SK-N-SH (cell line): ENCODE measurements around the gene NLRP11. TPM values are rescaled to one million over a fixed set of nuclear protein-coding genes. Genes with fewer than 3 reads are reported as not detected.

Experiments used
- CTCF ChIA-PET: fragments of 300-600, 350-600 bp; formaldehyde crosslinking; extraction: SDS; loops from one replicate; lab custom pipeline; 2021; lab: Yijun Ruan, JAX
- POLR2A ChIA-PET: fragments of 350-600 bp; sonication (Branson Sonifier 250); formaldehyde crosslinking; extraction: SDS; loops from one replicate; lab custom pipeline; 2020; ENCODE audit warnings: antibody characterized with exemption, inconsistent platforms; lab: Yijun Ruan, JAX
- DNase-seq: peaks from one replicate; pipeline ENCODE4 v3.0.0; 2012
- H2AFZ ChIP-seq: fragments of 200-600 bp; sonication (generic); 2 replicates; pipeline ENCODE4 v1.8.1; 2016; ENCODE audit warnings: antibody characterized with exemption, mild to moderate bottlenecking, low read depth
- H3F3A ChIP-seq: fragments of 200-600 bp; sonication (generic); replicated peaks from 2 replicates; pipeline ENCODE3; 2016; ENCODE audit warnings: antibody characterized with exemption, mild to moderate bottlenecking; ENCODE audit not compliant: insufficient read depth
- H3K27ac ChIP-seq, 2 experiments: fragments of 200-500 bp in 1 of 2; fragments of 200-600 bp in 1 of 2; sonication (Bioruptor generic) in 1 of 2; sonication (generic), shearing (Covaris generic) in 1 of 2; 2 replicates each; pipeline versions ENCODE4 v1.5.1 to v1.6.1; 2014 to 2016; ENCODE audit warnings: low read depth in 2 of 2, inconsistent platforms in 1 of 2, low read length in 1 of 2, mild to moderate bottlenecking in 1 of 2, mixed read lengths in 1 of 2
- H3K27me3 ChIP-seq: fragments of 200-600 bp; sonication (generic), shearing (Covaris generic); 2 replicates; pipeline ENCODE4 v1.6.1; 2016; ENCODE audit warnings: mixed run types; ENCODE audit not compliant: insufficient read depth
- H3K36me3 ChIP-seq, 2 experiments: fragments of 200-500 bp in 1 of 2; fragments of 200-600 bp in 1 of 2; sonication (Bioruptor generic) in 1 of 2; sonication (generic) in 1 of 2; replicated peaks in 1 of 2; 2 replicates each; pipeline versions ENCODE3 to v1.5.1; 2014 to 2016; ENCODE audit warnings: low read length in 1 of 2, mild to moderate bottlenecking in 1 of 2; ENCODE audit not compliant: insufficient read depth in 2 of 2, control insufficient read depth in 1 of 2
- H3K4me1 ChIP-seq, 2 experiments: fragments of 200-500 bp in 1 of 2; fragments of 200-600 bp in 1 of 2; sonication (Bioruptor generic) in 1 of 2; sonication (generic), shearing (Covaris generic) in 1 of 2; 2 replicates each; pipeline versions ENCODE4 v1.5.1 to v1.6.1; 2014 to 2016; ENCODE audit warnings: low read depth in 1 of 2, low read length in 1 of 2, mixed run types in 1 of 2; ENCODE audit not compliant: insufficient read depth in 2 of 2, control insufficient read depth in 1 of 2
- H3K4me2 ChIP-seq: fragments of 200-600 bp; sonication (generic), shearing (Covaris generic); 2 replicates; pipeline ENCODE4 v1.6.1; 2017; ENCODE audit warnings: mixed run types
- H3K4me3 ChIP-seq, 2 experiments: fragments of 200-500 bp in 1 of 2; fragments of 200-600 bp in 1 of 2; sonication (Bioruptor generic) in 1 of 2; sonication (generic), shearing (Covaris generic) in 1 of 2; 2 replicates each; pipeline versions ENCODE4 v1.5.1 to v1.8.1; 2014 to 2016; ENCODE audit warnings: low read depth in 2 of 2, inconsistent platforms in 1 of 2, low read length in 1 of 2, mild to moderate bottlenecking in 1 of 2, mixed read lengths in 1 of 2, moderate library complexity in 1 of 2
- H3K79me2 ChIP-seq: fragments of 200-600 bp; sonication (generic); 2 replicates; pipeline ENCODE4 v1.8.1; 2017; ENCODE audit warnings: mild to moderate bottlenecking; ENCODE audit not compliant: insufficient read depth
- H3K9ac ChIP-seq: fragments of 200-600 bp; sonication (generic); 2 replicates; pipeline ENCODE4 v1.6.1; 2017; ENCODE audit warnings: mixed run types
- H3K9me2 ChIP-seq: fragments of 200-600 bp; sonication (generic); 2 replicates; pipeline ENCODE4 v1.6.1; 2017; ENCODE audit warnings: mixed run types
- H3K9me3 ChIP-seq: fragments of 200-600 bp; sonication (generic); 2 replicates; pipeline ENCODE4 v1.6.1; 2017; ENCODE audit warnings: mixed run types, mild to moderate bottlenecking, moderate library complexity
- H4K20me1 ChIP-seq: fragments of 200-600 bp; sonication (generic); 2 replicates; pipeline ENCODE4 v1.6.1; 2017; ENCODE audit warnings: mild to moderate bottlenecking, mixed run types; ENCODE audit not compliant: insufficient read depth
- CHD2 ChIP-seq: fragments of 150-350 bp; IDR thresholded peaks from 2 replicates; pipeline ENCODE4 v1.6.1; 2018; ENCODE audit warnings: low read length; ENCODE audit not compliant: partially characterized antibody
- EP300 ChIP-seq, 2 experiments: IDR thresholded peaks; 2 replicates each; pipeline versions ENCODE4 v1.4.0 to v1.6.1; 2012; ENCODE audit warnings: borderline replicate concordance in 1 of 2, low read depth in 1 of 2, low read length in 1 of 2
- EZH2phosphoT487 ChIP-seq: fragments of 200-600 bp; sonication (generic); IDR thresholded peaks from 2 replicates; pipeline ENCODE4 v1.6.1; 2017; ENCODE audit warnings: low read depth, mixed run types, mild to moderate bottlenecking, antibody characterized with exemption, moderate library complexity, borderline replicate concordance
- FOSL2 ChIP-seq: IDR thresholded peaks from 2 replicates; pipeline ENCODE4 v1.4.0; 2012; ENCODE audit warnings: low read depth, mild to moderate bottlenecking, moderate library complexity, borderline replicate concordance
- FOXJ3 ChIP-seq: sonication (generic); formaldehyde crosslinking; IDR thresholded peaks from 2 replicates; pipeline ENCODE4 v1.5.1; 2020; ENCODE audit warnings: mild to moderate bottlenecking, missing genetic modification reagents
- GABPA ChIP-seq: IDR thresholded peaks from 2 replicates; pipeline ENCODE4 v1.4.0; 2012; ENCODE audit warnings: low read depth, mild to moderate bottlenecking
- GATA2 ChIP-seq: sonication (generic); formaldehyde crosslinking; IDR thresholded peaks from 2 replicates; pipeline ENCODE4 v1.5.0; 2020; ENCODE audit warnings: mild to moderate bottlenecking, missing genetic modification reagents
- JUND ChIP-seq: IDR thresholded peaks from 2 replicates; pipeline ENCODE4 v1.4.0; 2012
- POLR2AphosphoS5 ChIP-seq: IDR thresholded peaks from 2 replicates; pipeline ENCODE4 v1.6.1; 2012; ENCODE audit warnings: low read depth, low read length
- RAD21 ChIP-seq: IDR thresholded peaks from 2 replicates; pipeline ENCODE4 v1.6.1; 2012; ENCODE audit warnings: mild to moderate bottlenecking, low read length
- RCOR1 ChIP-seq: fragments of 150-350 bp; IDR thresholded peaks from 2 replicates; pipeline ENCODE4 v1.6.1; 2017; ENCODE audit warnings: antibody characterized with exemption, low read length
- SIN3A ChIP-seq: IDR thresholded peaks from 2 replicates; pipeline ENCODE4 v1.6.1; 2012; ENCODE audit warnings: low read depth, mild to moderate bottlenecking, low read length, moderate library complexity, borderline replicate concordance
- TAF1 ChIP-seq: IDR thresholded peaks from 2 replicates; pipeline ENCODE4 v1.6.1; 2012; ENCODE audit warnings: low read depth, mild to moderate bottlenecking, low read length, moderate library complexity, borderline replicate concordance
- TCF12 ChIP-seq: IDR thresholded peaks from 2 replicates; pipeline ENCODE4 v1.4.0; 2012
- TEAD4 ChIP-seq: IDR thresholded peaks from 2 replicates; pipeline ENCODE4 v1.4.0; 2012; ENCODE audit warnings: mild to moderate bottlenecking, borderline replicate concordance; ENCODE audit not compliant: insufficient read depth
- YY1 ChIP-seq: IDR thresholded peaks from 2 replicates; pipeline ENCODE4 v1.4.0; 2012; ENCODE audit warnings: low read depth, mild to moderate bottlenecking
- WGBS: methylation state at CpG from one replicate; pipeline ENCODE4 v1.1.6; 2017; ENCODE audit warnings: low lambda C conversion rate; 5-methylcytosine and 5-hydroxymethylcytosine counted together
- polyA plus RNA-seq, 3 experiments: library from polyadenylated mRNA; depleted of rRNA; stranded (reverse); fragments of >200 nt; gene quantifications; 2 replicates each; pipeline ENCODE4 v1.2.3, GENCODE V29; 2012
- TF ChIP-seq, protein P1 (sequence below): IDR thresholded peaks from 2 replicates; pipeline ENCODE4; 2012
- TF ChIP-seq, protein P2 (sequence below): IDR thresholded peaks from 2 replicates; pipeline ENCODE4 v1.6.1; 2012; ENCODE audit warnings: mild to moderate bottlenecking, low read depth, low read length, moderate library complexity
- TF ChIP-seq, protein P3 (sequence below): IDR thresholded peaks from 2 replicates; pipeline ENCODE4 v1.4.0; 2012; ENCODE audit warnings: low read depth
- TF ChIP-seq, protein P4 (sequence below): IDR thresholded peaks from 2 replicates; pipeline ENCODE4 v1.4.0; 2012; ENCODE audit warnings: low read depth, borderline replicate concordance

Gene NLRP11
- polyA plus RNA-seq, 1 of the 3 experiments (the other 2 are of a cell fraction): 0.02 TPM

DNA sequence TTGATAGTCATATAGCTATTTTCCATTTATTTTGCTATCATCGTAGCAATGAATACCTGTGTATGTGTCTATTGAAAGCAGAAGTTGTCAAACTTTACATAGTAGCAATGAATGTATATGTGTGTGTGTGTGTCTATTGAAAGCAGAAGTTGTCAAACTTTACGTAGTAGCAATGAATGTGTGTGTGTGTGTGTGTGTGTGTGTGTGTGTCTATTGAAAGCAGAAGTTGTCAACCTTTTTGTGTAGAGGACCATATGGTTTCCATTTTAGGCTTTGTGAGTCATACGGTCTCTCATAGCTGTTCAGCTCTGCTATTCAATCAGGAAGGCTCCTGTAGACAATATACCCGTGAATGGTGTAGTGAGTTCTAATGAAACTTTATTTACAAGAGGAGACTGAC lies 25.4 kb upstream of the NLRP11 start:
- ChIA-PET POLR2A (no interaction called here), CTCF (interaction anchor here (1.4 kb wide), 1 partner anchor 48 kb away, joined by 4 read pairs; no protein-coding TSS in a partner anchor)
- no peaks in the 10 kb centered on the region for H3K9me2 ChIP-seq
- H3K4me2 ChIP-seq: no peak overlapping the region
- H3K27me3 ChIP-seq: peaks cover 29% of the 10 kb centered on the region; the same call in 1 of the 2 replicates
- no peak overlapping the region for H3K4me3 ChIP-seq
- H3K9me3 ChIP-seq: no peaks in the 10 kb centered on the region
- H4K20me1 ChIP-seq: no peaks in the 10 kb centered on the region
- 6% methylated on average over 4 of the region's 4 CpGs for WGBS
- no peak overlapping the region for H3K9ac ChIP-seq
- DNase-seq: no peak
- H2AFZ ChIP-seq: no peak overlapping the region
- no peaks in the 10 kb centered on the region for H3K36me3 ChIP-seq
- H3K27ac ChIP-seq: no peak overlapping the region
- H3F3A ChIP-seq: no peaks in the 10 kb centered on the region
- H3K79me2 ChIP-seq: no peaks in the 10 kb centered on the region
- H3K4me1 ChIP-seq: no peaks in the 10 kb centered on the region
- TF ChIP-seq FOSL2 (no peak), EP300 (IDR thresholded peaks at IDR 0.05; ENCODE audit: borderline replicate concordance in 1 of 2, low read depth in 1 of 2, low read length in 1 of 2) (no peak), FOXJ3 (CRISPR knock-in tag) (no peak), RCOR1 (no peak), JUND (no peak), CHD2 (no peak), TEAD4 (no peak), YY1 (no peak), GABPA (no peak), TAF1 (no peak), EZH2phosphoT487 (no peak), GATA2 (CRISPR knock-in tag) (no peak), RAD21 (no peak), TCF12 (no peak), SIN3A (no peak), POLR2AphosphoS5 (no peak)
- TF ChIP-seq, protein P1, sequence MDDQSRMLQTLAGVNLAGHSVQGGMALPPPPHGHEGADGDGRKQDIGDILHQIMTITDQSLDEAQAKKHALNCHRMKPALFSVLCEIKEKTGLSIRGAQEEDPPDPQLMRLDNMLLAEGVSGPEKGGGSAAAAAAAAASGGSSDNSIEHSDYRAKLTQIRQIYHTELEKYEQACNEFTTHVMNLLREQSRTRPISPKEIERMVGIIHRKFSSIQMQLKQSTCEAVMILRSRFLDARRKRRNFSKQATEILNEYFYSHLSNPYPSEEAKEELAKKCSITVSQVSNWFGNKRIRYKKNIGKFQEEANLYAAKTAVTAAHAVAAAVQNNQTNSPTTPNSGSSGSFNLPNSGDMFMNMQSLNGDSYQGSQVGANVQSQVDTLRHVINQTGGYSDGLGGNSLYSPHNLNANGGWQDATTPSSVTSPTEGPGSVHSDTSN: no peak
- TF ChIP-seq, protein P2, sequence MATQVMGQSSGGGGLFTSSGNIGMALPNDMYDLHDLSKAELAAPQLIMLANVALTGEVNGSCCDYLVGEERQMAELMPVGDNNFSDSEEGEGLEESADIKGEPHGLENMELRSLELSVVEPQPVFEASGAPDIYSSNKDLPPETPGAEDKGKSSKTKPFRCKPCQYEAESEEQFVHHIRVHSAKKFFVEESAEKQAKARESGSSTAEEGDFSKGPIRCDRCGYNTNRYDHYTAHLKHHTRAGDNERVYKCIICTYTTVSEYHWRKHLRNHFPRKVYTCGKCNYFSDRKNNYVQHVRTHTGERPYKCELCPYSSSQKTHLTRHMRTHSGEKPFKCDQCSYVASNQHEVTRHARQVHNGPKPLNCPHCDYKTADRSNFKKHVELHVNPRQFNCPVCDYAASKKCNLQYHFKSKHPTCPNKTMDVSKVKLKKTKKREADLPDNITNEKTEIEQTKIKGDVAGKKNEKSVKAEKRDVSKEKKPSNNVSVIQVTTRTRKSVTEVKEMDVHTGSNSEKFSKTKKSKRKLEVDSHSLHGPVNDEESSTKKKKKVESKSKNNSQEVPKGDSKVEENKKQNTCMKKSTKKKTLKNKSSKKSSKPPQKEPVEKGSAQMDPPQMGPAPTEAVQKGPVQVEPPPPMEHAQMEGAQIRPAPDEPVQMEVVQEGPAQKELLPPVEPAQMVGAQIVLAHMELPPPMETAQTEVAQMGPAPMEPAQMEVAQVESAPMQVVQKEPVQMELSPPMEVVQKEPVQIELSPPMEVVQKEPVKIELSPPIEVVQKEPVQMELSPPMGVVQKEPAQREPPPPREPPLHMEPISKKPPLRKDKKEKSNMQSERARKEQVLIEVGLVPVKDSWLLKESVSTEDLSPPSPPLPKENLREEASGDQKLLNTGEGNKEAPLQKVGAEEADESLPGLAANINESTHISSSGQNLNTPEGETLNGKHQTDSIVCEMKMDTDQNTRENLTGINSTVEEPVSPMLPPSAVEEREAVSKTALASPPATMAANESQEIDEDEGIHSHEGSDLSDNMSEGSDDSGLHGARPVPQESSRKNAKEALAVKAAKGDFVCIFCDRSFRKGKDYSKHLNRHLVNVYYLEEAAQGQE: no peak
- TF ChIP-seq, protein P3, sequence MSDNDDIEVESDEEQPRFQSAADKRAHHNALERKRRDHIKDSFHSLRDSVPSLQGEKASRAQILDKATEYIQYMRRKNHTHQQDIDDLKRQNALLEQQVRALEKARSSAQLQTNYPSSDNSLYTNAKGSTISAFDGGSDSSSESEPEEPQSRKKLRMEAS: no peak
- TF ChIP-seq, protein P4, sequence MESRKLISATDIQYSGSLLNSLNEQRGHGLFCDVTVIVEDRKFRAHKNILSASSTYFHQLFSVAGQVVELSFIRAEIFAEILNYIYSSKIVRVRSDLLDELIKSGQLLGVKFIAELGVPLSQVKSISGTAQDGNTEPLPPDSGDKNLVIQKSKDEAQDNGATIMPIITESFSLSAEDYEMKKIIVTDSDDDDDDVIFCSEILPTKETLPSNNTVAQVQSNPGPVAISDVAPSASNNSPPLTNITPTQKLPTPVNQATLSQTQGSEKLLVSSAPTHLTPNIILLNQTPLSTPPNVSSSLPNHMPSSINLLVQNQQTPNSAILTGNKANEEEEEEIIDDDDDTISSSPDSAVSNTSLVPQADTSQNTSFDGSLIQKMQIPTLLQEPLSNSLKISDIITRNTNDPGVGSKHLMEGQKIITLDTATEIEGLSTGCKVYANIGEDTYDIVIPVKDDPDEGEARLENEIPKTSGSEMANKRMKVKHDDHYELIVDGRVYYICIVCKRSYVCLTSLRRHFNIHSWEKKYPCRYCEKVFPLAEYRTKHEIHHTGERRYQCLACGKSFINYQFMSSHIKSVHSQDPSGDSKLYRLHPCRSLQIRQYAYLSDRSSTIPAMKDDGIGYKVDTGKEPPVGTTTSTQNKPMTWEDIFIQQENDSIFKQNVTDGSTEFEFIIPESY: no peak
